Ascending aorta (tissue), 2 donors: ENCODE measurements around the gene PCDHA9. TPM values are rescaled to one million over a fixed set of nuclear protein-coding genes. Genes with fewer than 3 reads are reported as not detected.

Experiments
- DNase-seq, 2 donors: peaks; one replicate each; pipeline ENCODE4 v3.0.0-alpha.2; 2019; ENCODE audit warnings: low spot score in 2 of 2
- H3K27ac ChIP-seq, 2 donors: fragments of 200-600 bp; sonication (generic); one replicate each; pipeline ENCODE4 v1.5.1; 2016 to 2017; ENCODE audit warnings: mild to moderate bottlenecking in 1 of 2
- H3K27me3 ChIP-seq: fragments of 200-600 bp; sonication (generic); one replicate; pipeline ENCODE4 v1.5.1; 2017
- H3K36me3 ChIP-seq, 2 donors: fragments of 200-600 bp; sonication (generic); one replicate each; pipeline ENCODE4 v1.5.1; 2016
- H3K4me1 ChIP-seq, 2 donors: fragments of 200-600 bp; sonication (generic); one replicate each; pipeline ENCODE4 v1.5.1; 2016 to 2017; ENCODE audit warnings: mild to moderate bottlenecking in 1 of 2
- H3K4me3 ChIP-seq, 2 donors: fragments of 200-600 bp; sonication (generic); one replicate each; pipeline ENCODE4 v1.5.1; 2016 to 2017; ENCODE audit warnings: mild to moderate bottlenecking in 1 of 2
- H3K9me3 ChIP-seq, 2 donors: fragments of 200-600 bp; sonication (generic); one replicate each; pipeline ENCODE4 v1.5.1; 2016
- CTCF ChIP-seq, 3 experiments: fragments of 200-600 bp in 2 of 3; fragments of 450-650 bp in 1 of 3; sonication (generic) in 2 of 3; IDR thresholded peaks; one replicate each; pipeline ENCODE4 v1.5.1; 2016 to 2019; ENCODE audit warnings: antibody characterized with exemption in 3 of 3, mild to moderate bottlenecking in 1 of 3, moderate library complexity in 1 of 3
- intact Hi-C: fragments of 100-400 bp; cut with DNase I; formaldehyde crosslinking; loops from one replicate; pipeline ENCODE4 v1.15.1; 2023
- total RNA-seq: library from RNA; depleted of rRNA; stranded (reverse); fragments of >200 nt; gene quantifications from one replicate; pipeline ENCODE4 v1.1.0, GENCODE V29; 2016

The PCDHA9 gene
- total RNA-seq, 1 donor from 2014 or later, result not detected

GRCh38 chr5:140857177-140857986, 9.2 kb downstream of the PCDHA9 start:
- Histone ChIP-seq H3K27ac (no peak overlapping the region), H3K36me3 (no peaks in the 10 kb centered on the region), H3K4me1 (no peaks in the 10 kb centered on the region), H3K4me3 (no peak overlapping the region), H3K9me3 (peaks cover 33 to 52% of the 10 kb centered on the region in 2 donors), H3K27me3 (no peaks in the 10 kb centered on the region)
- DNase-seq, result no peak
- intact Hi-C loops, result no loop called here
- no peak for TF ChIP-seq CTCF (IDR thresholded peaks at IDR 0.05)

- intact Hi-C loops, result no loop called here
- DNase-seq, result no peak
- H3K9me3 ChIP-seq, result peaks cover 38 to 58% of the 10 kb centered on the region in 2 donors
- H3K27me3 ChIP-seq, result no peaks in the 10 kb centered on the region
- H3K36me3 ChIP-seq, result no peaks in the 10 kb centered on the region
- H3K27ac ChIP-seq, result no peak overlapping the region
- no peaks in the 10 kb centered on the region for H3K4me1 ChIP-seq
- H3K4me3 ChIP-seq, result no peak overlapping the region
- no peak for TF ChIP-seq CTCF (IDR thresholded peaks at IDR 0.05)
Measured at GRCh38 chr5:140857987-140858240, 9.7 kb downstream of the PCDHA9 start.

GRCh38 chr5:140862441-140863295, 14.5 kb downstream of the PCDHA9 start:
- H3K36me3 ChIP-seq, result no peaks in the 10 kb centered on the region
- no peak overlapping the region for H3K4me3 ChIP-seq
- DNase-seq, result no peak
- intact Hi-C loops, result no loop called here
- no peak for TF ChIP-seq CTCF (IDR thresholded peaks at IDR 0.05)
- peaks cover 28 to 55% of the 10 kb centered on the region in 2 donors for H3K9me3 ChIP-seq
- no peaks in the 10 kb centered on the region for H3K27me3 ChIP-seq
- H3K4me1 ChIP-seq, result no peaks in the 10 kb centered on the region
- no peak overlapping the region for H3K27ac ChIP-seq

- no peak for TF ChIP-seq CTCF (IDR thresholded peaks at IDR 0.05)
- H3K9me3 ChIP-seq, result peaks cover 8 to 42% of the 10 kb centered on the region in 2 donors
- intact Hi-C loops, result no loop called here
- DNase-seq, result no peak
- H3K4me3 ChIP-seq, result no peak within 1 kb of the TSS
- H3K4me1 ChIP-seq, result no peaks in the 10 kb centered on the region
- H3K36me3 ChIP-seq, result no peaks in the 10 kb centered on the region
- no peak within 1 kb of the TSS for H3K27ac ChIP-seq
- H3K27me3 ChIP-seq, result no peaks in the 10 kb centered on the region
Measured at GRCh38 chr5:140868721-140869554, 20.8 kb downstream of the PCDHA9 start, which contains the start of gene PCDHA11. TSS of gene PCDHA11 (plus strand) at chr5:140868957. CDS start at chr5:140869104, 147 bp downstream.

- Histone ChIP-seq H3K36me3 (no peaks in the 10 kb centered on the region), H3K4me3 (no peak overlapping the region), H3K27me3 (no peaks in the 10 kb centered on the region), H3K9me3 (peaks cover 8 to 41% of the 10 kb centered on the region in 2 donors), H3K4me1 (no peaks in the 10 kb centered on the region), H3K27ac (no peak overlapping the region)
- intact Hi-C loops, result no loop called here
- DNase-seq, result no peak
- no peak for TF ChIP-seq CTCF (IDR thresholded peaks at IDR 0.05)
Measured at GRCh38 chr5:140869555-140869886, 21.3 kb downstream of the PCDHA9 start.
